NCI-H345 treated with DMSO at 0.1 percent for 48 hours (cell line): Measurements from ENCODE around the gene TMEM141.

Source experiments
- DNase-seq: peaks from one replicate; lab custom pipeline; 2025; ENCODE audit not compliant: unreplicated experiment; lab: John Stamatoyannopoulos, UW

Gene TMEM141

GRCh38 chr9:136790640-136791515, at the start of gene TMEM141:
Gene TMEM141, plus strand, starts transcription at chr9:136791344. Its CDS starts 27 bp downstream, at chr9:136791371.
- peak; percentile 97 for DNase-seq

- no peak for DNase-seq
Measured at GRCh38 chr9:136741883-136742571, 49.1 kb upstream of the TMEM141 start.

GRCh38 chr9:136742591-136743391, 48.4 kb upstream of the TMEM141 start, which contains the start of gene LCN10:
Gene LCN10, minus strand, starts transcription at chr9:136742940. Its CDS starts 37 bp downstream, at chr9:136742903.
- DNase-seq = no peak

GRCh38 chr9:136743639-136744211, 47.4 kb upstream of the TMEM141 start:
- no peak for DNase-seq

GRCh38 chr9:136744773-136745172, 46.4 kb upstream of the TMEM141 start:
- DNase-seq = no peak

GRCh38 chr9:136745389-136746154, 45.6 kb upstream of the TMEM141 start:
- no peak for DNase-seq

GRCh38 chr9:136746155-136746490, 45.0 kb upstream of the TMEM141 start:
- no peak for DNase-seq

GRCh38 chr9:136746621-136747020, 44.5 kb upstream of the TMEM141 start:
- DNase-seq = no peak

- no peak for DNase-seq
Measured at GRCh38 chr9:136747161-136748060, 43.7 kb upstream of the TMEM141 start.

- no peak for DNase-seq
Measured at GRCh38 chr9:136748201-136748600, 42.9 kb upstream of the TMEM141 start, which contains the start of gene LCN6. Gene LCN6, minus strand, starts transcription at chr9:136748525. Its CDS starts 42 bp downstream, at chr9:136748483.

- DNase-seq = no peak
Measured at GRCh38 chr9:136748666-136749611, 42.2 kb upstream of the TMEM141 start.

- DNase-seq = no peak
Measured at GRCh38 chr9:136750526-136750925, 40.6 kb upstream of the TMEM141 start.

GRCh38 chr9:136751244-136751643, 39.9 kb upstream of the TMEM141 start:
- DNase-seq = no peak

- DNase-seq = no peak
Measured at GRCh38 chr9:136751814-136752213, 39.3 kb upstream of the TMEM141 start.

- no peak for DNase-seq
Measured at GRCh38 chr9:136753371-136754058, 37.6 kb upstream of the TMEM141 start.

GRCh38 chr9:136754059-136754572, 37.0 kb upstream of the TMEM141 start:
- DNase-seq = no peak

GRCh38 chr9:136754626-136755301, 36.4 kb upstream of the TMEM141 start:
- no peak for DNase-seq
